B cell (primary cell): ENCODE data around the gene DNMBP. TPM values are rescaled to one million over a fixed set of nuclear protein-coding genes. Genes with fewer than 3 reads are reported as not detected.

Source experiments
- ATAC-seq: fragments of 200-7000 bp; cut with Tn5 transposase; one replicate; pipeline ENCODE4 v1.10.0; 2021; ENCODE audit warnings: low read depth, mild to moderate bottlenecking, moderate number of reproducible peaks, moderate library complexity
- CTCF ChIA-PET: fragments of 350-600 bp; sonication (Branson Sonifier 250); formaldehyde crosslinking; loops from one replicate; lab custom pipeline; 2021; ENCODE audit warnings: antibody characterized with exemption, inconsistent platforms; lab: Charles Lee
- POLR2A ChIA-PET: fragments of 350-600 bp; sonication (Branson Sonifier 250); formaldehyde crosslinking; loops from one replicate; lab custom pipeline; 2021; ENCODE audit warnings: antibody characterized with exemption; lab: Charles Lee
- DNase-seq: peaks from one replicate; pipeline ENCODE4 v3.0.0; 2013
- H2AFZ ChIP-seq: 2 replicates; pipeline ENCODE4 v1.6.1; 2012; ENCODE audit warnings: mild to moderate bottlenecking, low read depth, low read length; ENCODE audit not compliant: insufficient read depth, poor library complexity, severe bottlenecking
- H3K27ac ChIP-seq, 2 donors: 1 replicate in 1 of 2; 2 replicates in 1 of 2; pipeline ENCODE4 v1.5.1; 2012 to 2013; ENCODE audit warnings: low read length in 2 of 2, mild to moderate bottlenecking in 2 of 2, moderate library complexity in 1 of 2
- H3K27me3 ChIP-seq, 4 experiments: fragments of 200-600 bp in 1 of 4; sonication (generic) in 1 of 4; replicated peaks in 1 of 4; 1 replicate in 2 of 4; 2 replicates in 2 of 4; pipeline versions ENCODE4 v1.6.1 to v1.7.0; 2013 to 2016; ENCODE audit warnings: low read length in 3 of 4, mild to moderate bottlenecking in 2 of 4, mixed read lengths in 1 of 4, moderate library complexity in 1 of 4; ENCODE audit not compliant: insufficient read depth in 4 of 4, control insufficient read depth in 3 of 4; ENCODE audit errors: control extremely low read depth in 1 of 4
- H3K36me3 ChIP-seq, 2 experiments: replicated peaks in 1 of 2; 1 replicate in 1 of 2; 2 replicates in 1 of 2; pipeline versions ENCODE4 v1.6.1 to v1.7.1; 2013; ENCODE audit warnings: low read length in 1 of 2; ENCODE audit not compliant: insufficient read depth in 2 of 2, control insufficient read depth in 1 of 2; ENCODE audit errors: control extremely low read depth in 1 of 2, extremely low read depth in 1 of 2
- H3K4me1 ChIP-seq, 2 donors: fragments of 200-600 bp in 1 of 2; sonication (generic) in 1 of 2; 1 replicate in 1 of 2; 2 replicates in 1 of 2; pipeline versions ENCODE4 v1.5.1 to v1.6.1; 2013 to 2017; ENCODE audit warnings: low read length in 2 of 2; ENCODE audit not compliant: control insufficient read depth in 2 of 2, insufficient read depth in 2 of 2
- H3K4me2 ChIP-seq: replicated peaks from 2 replicates; pipeline ENCODE3; 2012; ENCODE audit warnings: mild to moderate bottlenecking, low read depth, low read length; ENCODE audit not compliant: poor library complexity, severe bottlenecking
- H3K4me3 ChIP-seq, 5 experiments: fragments of 200-600 bp in 1 of 5; sonication (generic) in 1 of 5; 1 replicate in 3 of 5; 2 replicates in 2 of 5; pipeline versions ENCODE4 v1.5.1 to v1.7.0; 2011 to 2016; ENCODE audit warnings: low read length in 4 of 5, mild to moderate bottlenecking in 4 of 5, low read depth in 2 of 5, control low read depth in 1 of 5, moderate library complexity in 1 of 5; ENCODE audit not compliant: insufficient read depth in 1 of 5; ENCODE audit errors: control extremely low read depth in 1 of 5, extremely low read depth in 1 of 5
- H3K79me2 ChIP-seq: fragments of 200-600 bp; sonication (generic); one replicate; pipeline ENCODE4 v1.6.0; 2016; ENCODE audit warnings: low read length; ENCODE audit not compliant: control insufficient read depth, insufficient read depth
- H3K9ac ChIP-seq: fragments of 200-600 bp; sonication (generic); 2 replicates; pipeline ENCODE4 v1.6.1; 2017; ENCODE audit warnings: mild to moderate bottlenecking, low read length, moderate library complexity
- H3K9me3 ChIP-seq, 3 donors: one replicate each; pipeline versions ENCODE4 v1.6.1 to v1.7.1; 2013; ENCODE audit warnings: low read length in 2 of 3; ENCODE audit not compliant: control insufficient read depth in 2 of 3, insufficient read depth in 1 of 3; ENCODE audit errors: control extremely low read depth in 1 of 3
- H4K20me1 ChIP-seq: 2 replicates; pipeline ENCODE4 v1.6.0; 2012; ENCODE audit warnings: mild to moderate bottlenecking, low read length; ENCODE audit not compliant: insufficient read depth, control insufficient read depth, poor library complexity, severe bottlenecking
- H3K27ac Mint-ChIP-seq: one replicate; pipeline ENCODE4 v1.8.0; 2021; ENCODE audit warnings: mixed read lengths
- H3K27me3 Mint-ChIP-seq: one replicate; pipeline ENCODE4 v1.8.0; 2021; ENCODE audit warnings: mixed read lengths
- H3K4me1 Mint-ChIP-seq: one replicate; pipeline ENCODE4 v1.8.0; 2021; ENCODE audit warnings: mixed read lengths
- H3K4me3 Mint-ChIP-seq: one replicate; pipeline ENCODE4 v1.8.0; 2021; ENCODE audit warnings: mixed read lengths
- H3K9me3 Mint-ChIP-seq: one replicate; pipeline ENCODE4 v1.8.0; 2022; ENCODE audit warnings: mixed read lengths; ENCODE audit not compliant: insufficient read depth
- CTCF ChIP-seq: fragments of 200-600 bp; IDR thresholded peaks from one replicate; pipeline ENCODE4 v1.8.0; 2022; ENCODE audit warnings: antibody characterized with exemption, mild to moderate bottlenecking
- EZH2 ChIP-seq: IDR thresholded peaks from 2 replicates; pipeline ENCODE4 v1.6.1; 2012; ENCODE audit warnings: borderline replicate concordance, low read depth, mild to moderate bottlenecking, moderate library complexity, low read length; ENCODE audit not compliant: insufficient read depth, poor library complexity, severe bottlenecking
- WGBS: methylation state at CpG from one replicate; pipeline ENCODE4 v1.1.5; 2013; ENCODE audit warnings: missing lambda C conversion rate; ENCODE audit not compliant: insufficient coverage; 5-methylcytosine and 5-hydroxymethylcytosine counted together
- intact Hi-C: fragments of 100-400 bp; cut with micrococcal nuclease; formaldehyde crosslinking; loops from one replicate; pipeline ENCODE4 v1.10.0; 2022
- polyA plus RNA-seq: library from polyadenylated mRNA; depleted of rRNA; stranded (reverse); fragments of >200 nt; gene quantifications from 2 replicates; pipeline ENCODE4 v1.2.3, GENCODE V29; 2012
- total RNA-seq, 2 donors: library from RNA; stranded (reverse); fragments of 120-200 nt in 1 of 2; gene quantifications; 1 replicate in 1 of 2; 2 replicates in 1 of 2; pipeline versions ENCODE4 v1.2.3 to v1.2.4, GENCODE V29; 2013 to 2022

The DNMBP gene
- total and polyA plus RNA-seq, 2 donors (not counting 1 experiment from before 2014, with no cell fraction given): 12.8 to 22.6 TPM

- Histone ChIP-seq H2AFZ (no peak overlapping the region), H3K9me3 (no peaks in the 10 kb centered on the region), H3K4me1 (peaks cover 0 to 6% of the 10 kb centered on the region in 2 donors), H4K20me1 (no peaks in the 10 kb centered on the region), H3K4me2 (no peak overlapping the region), H3K4me3 (no peak overlapping the region), H3K9ac (no peak overlapping the region), H3K79me2 (no peaks in the 10 kb centered on the region), H3K27me3 (no peaks in the 10 kb centered on the region), H3K36me3 (no peaks in the 10 kb centered on the region), H3K27ac (no peak overlapping the region)
- Mint-ChIP-seq H3K27ac (no peak overlapping the region), H3K27me3 (peaks cover 7% of the 10 kb centered on the region), H3K4me3 (no peak overlapping the region), H3K9me3 (no peaks in the 10 kb centered on the region), H3K4me1 (peaks cover 4% of the 10 kb centered on the region)
- DNase-seq (no peak), ATAC-seq (no peak)
- WGBS: no CpG with 5 or more reads among the region's 2 CpGs
- ChIA-PET POLR2A (no interaction called here), CTCF (interaction anchor here (18.9 kb wide), 1 partner anchor 193 kb away, joined by 525 read pairs; no protein-coding TSS in a partner anchor)
- intact Hi-C loops: no loop called here
- TF ChIP-seq EZH2 (no peak), CTCF (no peak)
These were observed 33.6 kb upstream of the DNMBP start for GRCh38 chr10:100043344-100043743.

- Histone ChIP-seq H3K27me3 (no peaks in the 10 kb centered on the region), H2AFZ (no peak overlapping the region), H3K27ac (no peak overlapping the region), H3K4me1 (peaks cover 0 to 7% of the 10 kb centered on the region in 2 donors), H3K4me3 (no peak overlapping the region), H3K9me3 (no peaks in the 10 kb centered on the region), H4K20me1 (no peaks in the 10 kb centered on the region), H3K4me2 (no peak overlapping the region), H3K9ac (no peak overlapping the region), H3K36me3 (no peaks in the 10 kb centered on the region), H3K79me2 (no peaks in the 10 kb centered on the region)
- TF ChIP-seq CTCF (no peak), EZH2 (no peak)
- Mint-ChIP-seq H3K4me1 (peaks cover 4% of the 10 kb centered on the region), H3K4me3 (no peak overlapping the region), H3K27ac (no peak overlapping the region), H3K27me3 (peaks cover 14% of the 10 kb centered on the region), H3K9me3 (no peaks in the 10 kb centered on the region)
- intact Hi-C loops: no loop called here
- no peak for DNase-seq
- ChIA-PET CTCF (interaction anchor here (0.9 to 18.9 kb wide), 2 partner anchors 20 to 191 kb away, joined by 3 to 525 read pairs; no protein-coding TSS in a partner anchor), POLR2A (no interaction called here)
- ATAC-seq: no peak
- WGBS: no CpG with 5 or more reads among the region's 2 CpGs
These were observed 31.7 kb upstream of the DNMBP start for GRCh38 chr10:100041306-100042002.
